Right hindlimb (tissue), 1 donor: ENCODE measurements around the gene CDKAL1.
"Not testable (repeated sequence)": the region's sequence is repeated elsewhere in the genome, so short reads cannot be mapped to it uniquely, and the experiment has no call there.

Source experiments
- DNase-seq: peaks from one replicate; pipeline ENCODE4 v3.0.0-alpha.2; 2018

Gene CDKAL1

DNA sequence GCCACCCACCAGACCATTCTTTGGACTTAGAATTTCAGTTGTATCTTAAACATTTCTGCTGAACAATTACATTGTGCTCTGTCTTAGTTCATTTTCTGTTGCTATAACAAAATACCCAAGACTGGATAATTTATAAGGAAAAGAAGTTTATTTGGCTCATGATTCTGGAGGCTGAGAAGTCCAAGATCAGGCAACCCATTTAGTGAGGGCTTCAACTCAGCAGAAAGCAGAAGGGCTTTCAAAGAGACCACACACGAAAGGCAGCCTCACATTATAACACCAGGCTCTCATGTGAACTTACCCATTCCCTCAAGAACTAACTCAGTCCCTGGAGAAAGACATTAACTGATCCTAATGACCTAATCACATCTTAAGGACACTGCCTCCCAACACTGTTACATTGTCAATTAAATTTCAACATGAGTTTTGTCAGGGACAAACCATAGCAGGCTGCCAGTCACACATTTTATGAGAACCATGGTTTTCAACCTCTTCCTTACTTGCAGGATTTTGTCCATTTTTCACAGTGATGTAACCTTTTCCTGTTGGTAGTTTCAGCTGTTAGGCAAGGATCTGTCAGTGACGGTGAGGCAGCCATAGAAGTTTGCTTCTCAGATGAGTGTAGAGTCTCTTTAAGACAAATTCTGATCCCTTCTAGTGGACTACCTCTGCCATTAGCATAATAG is 659.7 kb downstream of the CDKAL1 start:
- DNase-seq: no peak

DNA sequence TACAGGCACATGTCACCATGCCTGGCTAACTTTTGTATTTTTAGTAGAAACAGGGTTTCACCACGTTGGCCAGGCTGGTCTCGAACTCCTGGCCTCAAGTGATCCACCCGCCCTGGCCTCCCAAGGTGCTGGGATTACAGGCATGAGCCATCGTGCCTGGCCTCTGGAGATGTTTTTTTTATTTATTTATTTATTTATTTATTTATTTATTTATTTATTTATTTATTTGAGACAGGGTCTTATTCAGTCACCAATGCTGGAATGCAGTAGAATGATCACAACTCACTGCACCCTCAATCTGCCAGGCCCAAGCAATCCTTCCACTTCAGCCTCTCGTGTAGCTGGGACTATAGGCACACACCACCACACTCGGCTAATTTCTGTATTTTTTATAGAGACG is 661.0 kb downstream of the CDKAL1 start:
- not testable (repeated sequence) for DNase-seq

GRCh38 chr6:21198032-21198640 is 663.9 kb downstream of the CDKAL1 start:
- no peak for DNase-seq

GRCh38 chr6:21199262-21199661 is 665.0 kb downstream of the CDKAL1 start:
- DNase-seq: no peak

GRCh38 chr6:21200134-21200870 is 666.0 kb downstream of the CDKAL1 start:
- DNase-seq: no peak

- no peak for DNase-seq
Measured at GRCh38 chr6:21201187-21201586, 666.9 kb downstream of the CDKAL1 start.

DNA sequence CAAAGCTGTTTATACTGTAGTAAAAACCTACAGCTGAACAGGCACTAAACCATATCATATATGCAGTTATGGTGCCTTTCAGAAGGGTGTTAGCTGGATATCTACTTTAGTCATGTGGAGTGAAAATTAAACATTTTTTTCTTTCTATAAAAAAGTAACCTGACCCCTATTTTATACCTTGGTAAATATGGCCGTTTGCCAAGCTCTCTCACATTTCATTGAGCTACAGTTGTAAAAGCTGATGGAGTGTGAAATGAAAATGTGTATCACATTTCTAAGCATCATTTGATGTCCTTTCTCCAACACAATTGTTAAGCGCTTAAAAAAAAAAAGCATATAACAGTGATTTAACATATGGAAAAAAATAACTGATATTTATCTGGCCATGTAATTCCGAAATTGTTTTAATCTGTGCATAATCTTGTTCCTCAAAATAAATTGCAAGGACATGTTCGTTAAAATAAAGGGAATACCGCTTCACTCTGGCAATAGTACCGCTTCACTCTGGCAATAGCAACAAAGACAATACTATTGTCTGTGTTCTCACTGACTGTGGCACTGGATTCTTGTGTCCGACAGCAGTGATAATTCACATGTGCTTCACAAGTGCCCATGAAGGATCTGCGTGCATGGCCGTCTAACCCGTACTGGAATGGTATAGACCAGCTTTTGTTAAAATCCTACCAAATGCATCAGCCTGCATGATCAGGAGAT is 667.5 kb downstream of the CDKAL1 start:
- no peak for DNase-seq

- DNase-seq: no peak
Measured at GRCh38 chr6:21202521-21202920, 668.3 kb downstream of the CDKAL1 start.

GRCh38 chr6:21204951-21205350 is 670.7 kb downstream of the CDKAL1 start:
- no peak for DNase-seq

DNA sequence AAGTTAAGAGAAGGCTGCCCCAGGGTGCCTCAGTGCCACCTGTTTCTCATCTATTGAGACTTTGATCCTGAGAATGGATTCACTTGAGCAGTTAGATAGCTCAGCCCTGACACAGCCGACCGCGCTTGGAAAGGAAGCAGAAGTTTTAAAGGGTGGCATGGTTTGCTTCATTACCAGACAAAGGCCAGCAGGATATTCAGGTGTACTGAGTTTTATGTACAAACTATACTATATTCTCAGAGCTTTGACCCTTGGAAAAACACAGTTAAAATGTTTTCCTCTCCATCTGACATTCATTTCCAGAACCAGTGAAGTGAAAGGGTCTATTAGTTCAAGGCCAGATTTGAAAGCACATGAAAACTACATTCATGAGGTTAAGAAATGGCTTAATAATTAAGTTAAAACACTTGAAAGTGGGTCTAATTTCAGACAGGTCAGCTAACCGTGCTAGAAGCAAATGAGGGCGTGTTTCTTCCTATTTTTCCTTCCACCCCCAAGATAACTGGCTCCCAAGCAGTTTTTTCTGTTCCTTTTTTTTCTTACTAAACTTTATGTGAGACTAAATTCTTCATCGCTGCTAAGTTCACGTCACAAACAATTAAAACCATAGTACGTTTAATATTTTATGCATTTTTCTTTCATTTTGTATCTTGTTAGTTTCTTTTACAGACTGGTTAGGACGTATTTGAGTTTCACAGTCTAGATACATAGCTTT is 674.0 kb downstream of the CDKAL1 start:
- DNase-seq: no peak

- no peak for DNase-seq
Measured at GRCh38 chr6:21208796-21209186, 674.5 kb downstream of the CDKAL1 start.

GRCh38 chr6:21213492-21213891 is 679.2 kb downstream of the CDKAL1 start:
- no peak for DNase-seq

GRCh38 chr6:21214738-21215448 is 680.6 kb downstream of the CDKAL1 start:
- no peak for DNase-seq

DNA sequence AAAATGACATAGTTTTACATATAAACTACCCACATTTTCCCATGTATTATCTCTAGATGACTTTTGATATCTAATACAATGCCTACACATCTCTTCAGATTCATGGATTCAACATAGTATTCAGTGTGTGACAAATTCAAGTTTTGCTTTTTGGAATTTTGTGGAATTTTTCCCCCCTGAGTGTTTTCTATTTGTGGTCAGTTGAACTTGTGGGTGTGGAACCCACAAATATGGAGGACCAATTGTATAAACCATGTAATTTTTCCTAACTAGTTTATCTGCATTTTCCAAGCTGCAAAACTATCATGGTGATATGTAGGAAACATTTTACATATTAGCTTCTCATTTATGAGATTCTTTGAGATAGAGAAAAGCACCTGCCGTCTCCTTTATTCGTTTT is 685.0 kb downstream of the CDKAL1 start:
- DNase-seq: no peak

GRCh38 chr6:21219856-21220255 is 685.6 kb downstream of the CDKAL1 start:
- DNase-seq: no peak

DNA sequence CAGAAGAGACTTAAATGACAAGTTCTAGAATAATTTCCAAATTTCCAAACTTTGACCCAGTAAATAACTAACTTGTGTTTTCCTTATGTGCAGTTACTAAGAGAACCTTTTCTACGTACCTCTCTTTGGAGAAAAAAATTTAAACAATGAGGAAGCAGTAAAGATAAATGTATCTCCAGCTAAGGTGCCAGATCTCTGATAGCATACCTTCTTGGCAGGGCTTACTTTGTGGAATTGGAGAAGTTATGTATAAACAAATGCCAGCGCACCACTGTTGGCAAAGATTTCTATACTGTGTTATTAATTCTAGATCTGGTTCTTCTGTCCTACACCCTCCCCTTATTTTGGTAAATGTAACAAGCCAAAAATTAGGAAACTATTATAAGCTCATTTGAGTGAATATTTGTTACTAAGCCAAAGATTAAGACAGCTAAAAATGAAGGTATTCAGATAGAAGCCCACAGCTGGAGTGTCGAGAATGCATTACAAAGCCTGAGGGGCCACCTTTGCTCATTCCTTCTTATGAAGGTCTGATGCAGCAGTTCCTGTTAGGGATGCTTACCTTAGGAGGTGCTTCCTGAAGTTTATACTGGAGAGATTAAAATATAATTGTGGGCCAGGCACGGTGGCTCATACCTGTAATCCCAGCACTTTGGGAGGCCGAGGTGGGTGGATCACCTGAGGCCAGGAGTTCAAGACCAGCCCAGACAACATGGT is 686.2 kb downstream of the CDKAL1 start:
- DNase-seq: no peak

GRCh38 chr6:21222656-21223055 is 688.4 kb downstream of the CDKAL1 start:
- no peak for DNase-seq

- DNase-seq: no peak
Measured at GRCh38 chr6:21225912-21226311, 691.7 kb downstream of the CDKAL1 start.

DNA sequence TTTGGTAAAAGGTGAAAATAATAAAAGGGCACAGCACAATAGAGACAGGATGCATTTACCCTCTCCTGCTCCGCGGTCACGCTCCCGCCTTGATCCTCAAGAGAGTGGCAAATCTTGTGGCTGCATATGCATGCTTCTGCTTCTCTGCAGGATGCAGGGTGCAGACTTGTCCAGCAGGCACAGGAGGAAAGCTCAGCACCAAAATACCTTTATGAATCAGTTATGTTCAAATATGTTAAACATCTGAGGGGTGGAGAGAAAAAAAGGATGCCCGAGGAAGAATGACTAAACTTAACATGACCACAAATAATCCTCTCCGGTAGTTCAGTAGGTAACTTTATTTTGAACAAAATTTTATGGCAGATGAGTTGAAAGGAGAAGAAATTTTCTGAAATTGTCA is 693.2 kb downstream of the CDKAL1 start:
- DNase-seq: no peak

DNA sequence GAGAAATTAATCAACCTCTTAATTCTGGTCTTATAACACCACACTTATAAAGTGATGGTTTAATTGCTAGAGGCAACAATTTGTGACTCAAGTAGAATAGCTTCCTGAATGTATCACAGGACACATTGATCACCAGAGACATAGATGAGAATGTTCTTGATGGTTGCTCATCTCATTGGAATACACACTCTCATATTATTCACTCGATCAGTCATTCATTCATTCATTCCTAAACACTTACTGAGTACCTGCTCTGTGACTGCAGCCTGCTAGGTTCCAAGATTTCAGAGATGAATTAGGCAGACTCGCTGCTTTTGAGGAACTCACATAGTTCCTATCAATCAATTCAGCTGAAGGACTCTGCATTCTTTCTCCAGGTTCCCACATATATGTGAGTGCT is 694.2 kb downstream of the CDKAL1 start:
- no peak for DNase-seq

DNA sequence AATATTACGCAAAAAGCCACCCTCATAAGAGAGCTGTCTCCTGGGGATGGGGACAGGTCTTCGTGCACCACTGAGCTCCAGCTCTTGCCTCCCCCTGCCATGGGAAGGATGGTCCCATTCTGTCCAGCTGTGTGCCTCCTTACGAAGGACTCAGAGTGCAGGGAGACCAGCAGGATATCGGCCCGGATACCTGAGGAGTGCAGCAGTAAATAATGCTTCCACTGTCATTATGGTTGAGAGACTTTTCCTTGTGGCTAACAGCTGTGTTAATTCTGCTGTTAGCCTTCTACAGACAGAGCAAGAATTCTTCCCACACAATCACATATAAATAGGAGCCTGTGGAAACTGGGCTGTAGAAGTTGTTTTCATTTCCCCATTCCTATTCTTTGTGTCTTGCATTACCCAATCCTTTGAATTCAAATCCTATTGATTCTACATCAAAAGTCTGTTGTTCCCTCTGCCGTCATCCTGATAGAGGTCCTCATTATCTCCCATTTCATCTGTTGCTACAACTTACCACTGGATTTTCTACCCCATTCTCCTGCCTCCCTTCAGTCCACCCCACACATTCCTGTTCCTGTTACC is 694.7 kb downstream of the CDKAL1 start:
- DNase-seq: no peak
